ENCODE results near the gene ZSCAN5B. TPM values are rescaled to one million over a fixed set of nuclear protein-coding genes. Genes with fewer than 3 reads are reported as not detected.

ZSCAN5B gene
- total and polyA plus RNA-seq, 9 of the 15 experiments (the other 6 are each of a cell fraction or from before 2014, with no cell fraction given) = 0.03 to 0.07 TPM; not detected in 7

DNA sequence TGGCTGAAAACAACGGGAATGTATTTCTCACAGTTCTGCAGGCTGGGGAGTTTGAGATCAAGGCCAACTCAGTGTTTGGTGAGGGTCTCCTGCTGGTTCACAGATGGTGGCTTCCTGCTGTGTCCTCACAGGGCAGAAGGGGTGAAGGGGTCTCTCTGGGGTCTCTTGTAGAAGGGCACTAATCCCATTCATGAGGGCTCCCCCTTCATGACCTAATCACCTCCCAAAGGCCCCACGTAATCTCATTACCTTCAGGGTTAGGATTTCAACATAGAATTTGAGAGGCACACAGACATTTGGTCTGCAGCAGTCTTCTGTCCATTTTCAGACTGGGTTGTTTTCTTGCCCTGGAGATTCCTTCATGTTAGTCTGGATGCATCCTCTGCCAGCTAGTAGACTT, 44.9 kb downstream of the ZSCAN5B start:
- ATAC-seq (no peak), FAIRE-seq (no peak), DNase-seq (ENCODE audit: extremely low read depth in 1 of 4, low spot score in 3 of 4) (no peak)
- Histone ChIP-seq H3K4me2 (ENCODE audit: insufficient read depth, low read length) (no peak overlapping the region), H3K4me1 (replicated peaks in 1 of 2; ENCODE audit: control insufficient read depth in 2 of 2, insufficient read depth in 2 of 2, low read length in 2 of 2) (peaks cover 0 to 4% of the 10 kb centered on the region in 2 experiments; a peak in 1 of 5 replicates), H3K27ac (ENCODE audit: extremely low read depth, low read depth, low read length) (no peak overlapping the region), H3K79me2 (ENCODE audit: control insufficient read depth, insufficient read depth, low read length) (peaks cover 5% of the 10 kb centered on the region; the same call in 2 of the 3 replicates), H3K27me3 (ENCODE audit: control insufficient read depth in 2 of 2, insufficient read depth in 2 of 2, low read length in 2 of 2) (no peaks in the 10 kb centered on the region), H3K9ac (ENCODE audit: insufficient read depth in 1 of 2, low read depth in 2 of 2, low read length in 2 of 2) (no peak overlapping the region), H3K9me1 (ENCODE audit: control insufficient read depth, insufficient read depth, low read length) (no peaks in the 10 kb centered on the region), H3K9me3 (replicated peaks; ENCODE audit: control insufficient read depth, insufficient read depth, low read depth, low read length) (no peaks in the 10 kb centered on the region), H3K4me3 (no peak overlapping the region), H4K20me1 (replicated peaks; ENCODE audit: control insufficient read depth, insufficient read depth, low read length) (no peaks in the 10 kb centered on the region; the same call in 1 of the 2 replicates), H3K36me3 (ENCODE audit: control insufficient read depth, insufficient read depth, low read length) (peaks cover 35% of the 10 kb centered on the region; the same call in 2 of the 3 replicates), H2AFZ (ENCODE audit: low read depth, low read length) (no peak overlapping the region)
- intact Hi-C loops (cut with micrococcal nuclease) = loop anchor here (1.0 kb wide), 1 partner anchor 97 kb away; no protein-coding TSS in a partner anchor
- BruUV-seq (replicated peaks) = no TSS peak
- in situ Hi-C loops (cut with MboI) = no loop called here
- 74% methylated on average over 2 of the region's 2 CpGs for WGBS (ENCODE audit: insufficient coverage, low coverage, missing lambda C conversion rate)
- ChIA-PET CTCF (ENCODE audit: low intra/inter-chr PET ratio) (no interaction called here), POLR2A (interaction anchor here (0.6 kb wide), 1 partner anchor 666 kb away, joined by 3 read pairs; no protein-coding TSS in a partner anchor)
- TF ChIP-seq PHB2 (IDR thresholded peaks at IDR 0.05; ENCODE audit: low read depth) = no peak
- TF ChIP-seq TBL1XR1 (IDR thresholded peaks at IDR 0.05; ENCODE audit: low read length in 2 of 2) = no peak
- TF ChIP-seq SMARCC2 (IDR thresholded peaks at IDR 0.05; ENCODE audit: low read depth) = no peak
- no peak for TF ChIP-seq RBM15 (IDR thresholded peaks at IDR 0.05; ENCODE audit: insufficient read depth, low read length)
- TF ChIP-seq, protein P1, sequence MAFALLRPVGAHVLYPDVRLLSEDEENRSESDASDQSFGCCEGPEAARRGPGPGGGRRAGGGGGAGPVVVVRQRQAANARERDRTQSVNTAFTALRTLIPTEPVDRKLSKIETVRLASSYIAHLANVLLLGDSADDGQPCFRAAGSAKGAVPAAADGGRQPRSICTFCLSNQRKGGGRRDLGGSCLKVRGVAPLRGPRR (CRISPR knock-in tag; IDR thresholded peaks at IDR 0.05) = no peak
- TF ChIP-seq NRF1 (conservative IDR thresholded peaks at IDR 0.05 in 1 of 2, IDR thresholded peaks at IDR 0.05 in 1 of 2) = no peak
- no peak for TF ChIP-seq SMAD2 (IDR thresholded peaks at IDR 0.05; ENCODE audit: low read depth, low read length)
- no peak for TF ChIP-seq COPS2 (conservative IDR thresholded peaks at IDR 0.05)
- TF ChIP-seq ZNF253 (CRISPR knock-in tag; conservative IDR thresholded peaks at IDR 0.05) = no peak
- TF ChIP-seq RUNX1 (IDR thresholded peaks at IDR 0.05; ENCODE audit: low read depth) = no peak
- TF ChIP-seq, protein P2, sequence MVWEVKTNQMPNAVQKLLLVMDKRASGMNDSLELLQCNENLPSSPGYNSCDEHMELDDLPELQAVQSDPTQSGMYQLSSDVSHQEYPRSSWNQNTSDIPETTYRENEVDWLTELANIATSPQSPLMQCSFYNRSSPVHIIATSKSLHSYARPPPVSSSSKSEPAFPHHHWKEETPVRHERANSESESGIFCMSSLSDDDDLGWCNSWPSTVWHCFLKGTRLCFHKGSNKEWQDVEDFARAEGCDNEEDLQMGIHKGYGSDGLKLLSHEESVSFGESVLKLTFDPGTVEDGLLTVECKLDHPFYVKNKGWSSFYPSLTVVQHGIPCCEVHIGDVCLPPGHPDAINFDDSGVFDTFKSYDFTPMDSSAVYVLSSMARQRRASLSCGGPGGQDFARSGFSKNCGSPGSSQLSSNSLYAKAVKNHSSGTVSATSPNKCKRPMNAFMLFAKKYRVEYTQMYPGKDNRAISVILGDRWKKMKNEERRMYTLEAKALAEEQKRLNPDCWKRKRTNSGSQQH (CRISPR knock-in tag; IDR thresholded peaks at IDR 0.05) = no peak
- TF ChIP-seq, protein P3, sequence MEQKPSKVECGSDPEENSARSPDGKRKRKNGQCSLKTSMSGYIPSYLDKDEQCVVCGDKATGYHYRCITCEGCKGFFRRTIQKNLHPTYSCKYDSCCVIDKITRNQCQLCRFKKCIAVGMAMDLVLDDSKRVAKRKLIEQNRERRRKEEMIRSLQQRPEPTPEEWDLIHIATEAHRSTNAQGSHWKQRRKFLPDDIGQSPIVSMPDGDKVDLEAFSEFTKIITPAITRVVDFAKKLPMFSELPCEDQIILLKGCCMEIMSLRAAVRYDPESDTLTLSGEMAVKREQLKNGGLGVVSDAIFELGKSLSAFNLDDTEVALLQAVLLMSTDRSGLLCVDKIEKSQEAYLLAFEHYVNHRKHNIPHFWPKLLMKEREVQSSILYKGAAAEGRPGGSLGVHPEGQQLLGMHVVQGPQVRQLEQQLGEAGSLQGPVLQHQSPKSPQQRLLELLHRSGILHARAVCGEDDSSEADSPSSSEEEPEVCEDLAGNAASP (IDR thresholded peaks at IDR 0.05) = no peak
- TF ChIP-seq HMG20B (CRISPR knock-in tag; IDR thresholded peaks at IDR 0.05) = no peak
